ENCODE results near the gene JAM3. TPM values are rescaled to one million over a fixed set of nuclear protein-coding genes. Genes with fewer than 3 reads are reported as not detected.
A peak's percentile ranks its signal among the peaks of the same experiment; 100 is the strongest.

The JAM3 gene
- total and polyA plus RNA-seq, 2 donors (not counting 3 experiments of a cell fraction or from before 2014, with no cell fraction given), result 78.8 to 137 TPM

- no peak overlapping the region for H3K27ac ChIP-seq (ENCODE audit: insufficient read depth, low read depth, low read length)
- H3K9me3 ChIP-seq (replicated peaks; ENCODE audit: control insufficient read depth, insufficient read depth, low read length), result no peaks in the 10 kb centered on the region
- FAIRE-seq (no peak), DNase-seq (ENCODE audit: low read depth, low spot score) (no peak)
- H4K20me1 ChIP-seq (replicated peaks; ENCODE audit: control insufficient read depth, extremely low read depth, insufficient read depth, low read length), result no peaks in the 10 kb centered on the region
- no peak overlapping the region for H3K9ac ChIP-seq (replicated peaks; ENCODE audit: extremely low read depth, insufficient read depth, low read length)
- dilution Hi-C loops (cut with MboI; ENCODE audit: extremely low pct_ligation_motif_present, low sequenced_read_pairs) (no loop called here), intact Hi-C loops (cut with micrococcal nuclease) (no loop called here)
- no peak overlapping the region for H2AFZ ChIP-seq (ENCODE audit: low read depth, low read length)
- no peaks in the 10 kb centered on the region for H3K9me1 ChIP-seq (replicated peaks; ENCODE audit: control insufficient read depth, extremely low read depth, insufficient read depth, low read length)
- no peaks in the 10 kb centered on the region for H3K4me1 ChIP-seq (ENCODE audit: control insufficient read depth, extremely low read depth, insufficient read depth, low read length)
- no TSS peak for BruUV-seq (replicated peaks)
- H3K27me3 ChIP-seq (ENCODE audit: control insufficient read depth in 2 of 2, insufficient read depth in 2 of 2, low read length in 2 of 2), result no peaks in the 10 kb centered on the region
- CTCF ChIA-PET, result interaction anchor here (2.1 kb wide), 1 partner anchor 101 kb away, joined by 9 read pairs; no protein-coding TSS in a partner anchor
- TF ChIP-seq JUN (IDR thresholded peaks at IDR 0.05; ENCODE audit: borderline replicate concordance, insufficient read depth, insufficient read length, low read depth) (no peak), GATA2 (IDR thresholded peaks at IDR 0.05; ENCODE audit: insufficient read depth, insufficient read length, low read depth, low read length) (no peak), EZH2 (IDR thresholded peaks at IDR 0.05; ENCODE audit: borderline replicate concordance, low read depth, low read length, severe bottlenecking) (no peak), POLR2A (IDR thresholded peaks at IDR 0.05; ENCODE audit: low read depth, low read length) (no peak)
- no peaks in the 10 kb centered on the region for H3K79me2 ChIP-seq (ENCODE audit: control insufficient read depth, insufficient read depth, low read length)
- H3K4me2 ChIP-seq (ENCODE audit: insufficient read depth, low read length), result no peak overlapping the region
- no peak overlapping the region for H3K4me3 ChIP-seq (replicated peaks in 1 of 3; ENCODE audit: insufficient read depth in 1 of 3, low read depth in 1 of 3, low read length in 3 of 3)
- peaks cover 8 to 30% of the 10 kb centered on the region in 2 experiments for H3K36me3 ChIP-seq (ENCODE audit: control insufficient read depth in 2 of 2, extremely low read depth in 1 of 2, insufficient read depth in 2 of 2, low read length in 2 of 2)
- POLR2A ChIA-PET, result no interaction called here
These were observed 82.3 kb downstream of the JAM3 start for GRCh38 chr11:134151083-134151747.

GRCh38 chr11:134152696-134153095, 83.8 kb downstream of the JAM3 start:
- Histone ChIP-seq H3K27ac (ENCODE audit: insufficient read depth, low read depth, low read length) (no peak overlapping the region), H3K9ac (replicated peaks; ENCODE audit: extremely low read depth, insufficient read depth, low read length) (no peak overlapping the region), H3K36me3 (ENCODE audit: control insufficient read depth in 2 of 2, extremely low read depth in 1 of 2, insufficient read depth in 2 of 2, low read length in 2 of 2) (peaks cover 8 to 33% of the 10 kb centered on the region in 2 experiments), H4K20me1 (replicated peaks; ENCODE audit: control insufficient read depth, extremely low read depth, insufficient read depth, low read length) (no peaks in the 10 kb centered on the region), H3K4me2 (ENCODE audit: insufficient read depth, low read length) (no peak overlapping the region), H3K27me3 (ENCODE audit: control insufficient read depth in 2 of 2, insufficient read depth in 2 of 2, low read length in 2 of 2) (no peaks in the 10 kb centered on the region), H3K4me3 (replicated peaks in 1 of 3; ENCODE audit: insufficient read depth in 1 of 3, low read depth in 1 of 3, low read length in 3 of 3) (no peak overlapping the region), H3K9me1 (replicated peaks; ENCODE audit: control insufficient read depth, extremely low read depth, insufficient read depth, low read length) (no peaks in the 10 kb centered on the region), H3K79me2 (ENCODE audit: control insufficient read depth, insufficient read depth, low read length) (no peaks in the 10 kb centered on the region), H3K9me3 (replicated peaks; ENCODE audit: control insufficient read depth, insufficient read depth, low read length) (no peaks in the 10 kb centered on the region), H3K4me1 (ENCODE audit: control insufficient read depth, extremely low read depth, insufficient read depth, low read length) (no peaks in the 10 kb centered on the region), H2AFZ (ENCODE audit: low read depth, low read length) (no peak overlapping the region)
- ChIA-PET CTCF (interaction anchor here (0.7 to 2.1 kb wide), 3 partner anchors 9 to 102 kb away, joined by 3 to 9 read pairs (median 3); no protein-coding TSS in a partner anchor), POLR2A (no interaction called here)
- FAIRE-seq, result no peak
- TSS peak; percentile 38 for BruUV-seq (replicated peaks)
- no peak for DNase-seq (ENCODE audit: low read depth, low spot score)
- TF ChIP-seq GATA2 (IDR thresholded peaks at IDR 0.05; ENCODE audit: insufficient read depth, insufficient read length, low read depth, low read length) (no peak), JUN (IDR thresholded peaks at IDR 0.05; ENCODE audit: borderline replicate concordance, insufficient read depth, insufficient read length, low read depth) (no peak), POLR2AphosphoS5 (IDR thresholded peaks at IDR 0.05; ENCODE audit: insufficient read depth, low read depth, low read length) (no peak), MYC (IDR thresholded peaks at IDR 0.05; ENCODE audit: low read depth, low read length) (no peak), MAX (IDR thresholded peaks at IDR 0.05; ENCODE audit: insufficient read depth, insufficient read length) (no peak), POLR2A (IDR thresholded peaks at IDR 0.05; ENCODE audit: low read depth, low read length) (no peak)
- TF ChIP-seq, protein P1, sequence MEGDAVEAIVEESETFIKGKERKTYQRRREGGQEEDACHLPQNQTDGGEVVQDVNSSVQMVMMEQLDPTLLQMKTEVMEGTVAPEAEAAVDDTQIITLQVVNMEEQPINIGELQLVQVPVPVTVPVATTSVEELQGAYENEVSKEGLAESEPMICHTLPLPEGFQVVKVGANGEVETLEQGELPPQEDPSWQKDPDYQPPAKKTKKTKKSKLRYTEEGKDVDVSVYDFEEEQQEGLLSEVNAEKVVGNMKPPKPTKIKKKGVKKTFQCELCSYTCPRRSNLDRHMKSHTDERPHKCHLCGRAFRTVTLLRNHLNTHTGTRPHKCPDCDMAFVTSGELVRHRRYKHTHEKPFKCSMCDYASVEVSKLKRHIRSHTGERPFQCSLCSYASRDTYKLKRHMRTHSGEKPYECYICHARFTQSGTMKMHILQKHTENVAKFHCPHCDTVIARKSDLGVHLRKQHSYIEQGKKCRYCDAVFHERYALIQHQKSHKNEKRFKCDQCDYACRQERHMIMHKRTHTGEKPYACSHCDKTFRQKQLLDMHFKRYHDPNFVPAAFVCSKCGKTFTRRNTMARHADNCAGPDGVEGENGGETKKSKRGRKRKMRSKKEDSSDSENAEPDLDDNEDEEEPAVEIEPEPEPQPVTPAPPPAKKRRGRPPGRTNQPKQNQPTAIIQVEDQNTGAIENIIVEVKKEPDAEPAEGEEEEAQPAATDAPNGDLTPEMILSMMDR (IDR thresholded peaks at IDR 0.05; ENCODE audit: extremely low read depth in 1 of 2, insufficient read depth in 1 of 2, low read depth in 1 of 2, low read length in 2 of 2), result no peak
- intact Hi-C loops (cut with micrococcal nuclease) (no loop called here), dilution Hi-C loops (cut with MboI; ENCODE audit: extremely low pct_ligation_motif_present, low sequenced_read_pairs) (no loop called here)
